ENCODE measurements around the gene BLMH. TPM values are rescaled to one million over a fixed set of nuclear protein-coding genes. Genes with fewer than 3 reads are reported as not detected.

The BLMH gene
- total and polyA plus RNA-seq, 2 donors (not counting 1 experiment from before 2014, with no cell fraction given): 23.0 to 26.1 TPM

- no peaks in the 10 kb centered on the region for H3K4me1 ChIP-seq (ENCODE audit: control insufficient read depth, extremely low read depth, insufficient read depth, low read length)
- H3K4me3 ChIP-seq (replicated peaks in 1 of 4; ENCODE audit: control extremely low read depth in 1 of 4, insufficient read depth in 1 of 4, low read depth in 3 of 4, low read length in 4 of 4): no peak overlapping the region
- H3K27ac ChIP-seq (ENCODE audit: insufficient read depth, low read length): no peak overlapping the region
- H4K20me1 ChIP-seq (ENCODE audit: control insufficient read depth, extremely low read depth, insufficient read depth, low read length): no peaks in the 10 kb centered on the region
- no peak overlapping the region for H2AFZ ChIP-seq (ENCODE audit: low read length)
- DNase-seq (ENCODE audit: low read depth in 2 of 2): no peak
- TF ChIP-seq CTCF (conservative IDR thresholded peaks at IDR 0.05 in 1 of 2, IDR thresholded peaks at IDR 0.05 in 1 of 2; ENCODE audit: low read depth in 1 of 2, low read length in 2 of 2) (no peak), EZH2 (IDR thresholded peaks at IDR 0.05; ENCODE audit: low read length, missing control alignments) (no peak)
- no peaks in the 10 kb centered on the region for H3K27me3 ChIP-seq (ENCODE audit: control insufficient read depth, insufficient read depth, low read length)
- no peak overlapping the region for H3K9ac ChIP-seq (ENCODE audit: insufficient read depth, low read length)
- no peak overlapping the region for H3K4me2 ChIP-seq (ENCODE audit: extremely low read depth, insufficient read depth, low read length)
- H3K79me2 ChIP-seq (ENCODE audit: control insufficient read depth, insufficient read depth, low read length): no peaks in the 10 kb centered on the region
- H3K9me3 ChIP-seq (ENCODE audit: control insufficient read depth, insufficient read depth, low read depth, low read length): no peaks in the 10 kb centered on the region
- H3K36me3 ChIP-seq (ENCODE audit: control insufficient read depth, insufficient read depth, low read length): no peaks in the 10 kb centered on the region
Observed at GRCh38 chr17:30200106-30200505, 91.6 kb downstream of the BLMH start.

- TF ChIP-seq CTCF (conservative IDR thresholded peaks at IDR 0.05 in 1 of 2, IDR thresholded peaks at IDR 0.05 in 1 of 2; ENCODE audit: low read depth in 1 of 2, low read length in 2 of 2) (no peak), EZH2 (IDR thresholded peaks at IDR 0.05; ENCODE audit: low read length, missing control alignments) (no peak)
- no peaks in the 10 kb centered on the region for H3K4me1 ChIP-seq (ENCODE audit: control insufficient read depth, extremely low read depth, insufficient read depth, low read length)
- no peaks in the 10 kb centered on the region for H3K27me3 ChIP-seq (ENCODE audit: control insufficient read depth, insufficient read depth, low read length)
- H3K9me3 ChIP-seq (ENCODE audit: control insufficient read depth, insufficient read depth, low read depth, low read length): no peaks in the 10 kb centered on the region
- no peaks in the 10 kb centered on the region for H3K36me3 ChIP-seq (ENCODE audit: control insufficient read depth, insufficient read depth, low read length)
- no peak for DNase-seq (ENCODE audit: low read depth in 2 of 2)
- H3K27ac ChIP-seq (ENCODE audit: insufficient read depth, low read length): no peak overlapping the region
- H2AFZ ChIP-seq (ENCODE audit: low read length): no peak overlapping the region
- no peaks in the 10 kb centered on the region for H4K20me1 ChIP-seq (ENCODE audit: control insufficient read depth, extremely low read depth, insufficient read depth, low read length)
- no peak overlapping the region for H3K4me3 ChIP-seq (replicated peaks in 1 of 4; ENCODE audit: control extremely low read depth in 1 of 4, insufficient read depth in 1 of 4, low read depth in 3 of 4, low read length in 4 of 4)
- H3K79me2 ChIP-seq (ENCODE audit: control insufficient read depth, insufficient read depth, low read length): no peaks in the 10 kb centered on the region
- no peak overlapping the region for H3K4me2 ChIP-seq (ENCODE audit: extremely low read depth, insufficient read depth, low read length)
- H3K9ac ChIP-seq (ENCODE audit: insufficient read depth, low read length): no peak overlapping the region
Observed at GRCh38 chr17:30199600-30199999, 92.1 kb downstream of the BLMH start.

Other genes with a start within 250 kb of the BLMH start
- 9.2 and 12.7 TPM in 2 replicates for gene NSRP1, start 175.1 kb downstream of the BLMH start, total RNA-seq
- 19.5 and 19.8 TPM in 2 replicates for gene NSRP1, start 175.1 kb downstream of the BLMH start, polyA plus RNA-seq
- gene SLC6A4, start 56.2 kb downstream of the BLMH start, total RNA-seq: under 0.01 TPM in 1 of 2 replicates, not detected in the other
- gene SLC6A4, start 56.2 kb downstream of the BLMH start, polyA plus RNA-seq: 0.02 TPM in 1 of 2 replicates, not detected in the other
- gene TMIGD1, start 42.1 kb upstream of the BLMH start, total RNA-seq: not detected in 2 replicates
- not detected in 2 replicates for gene TMIGD1, start 42.1 kb upstream of the BLMH start, polyA plus RNA-seq
- 192 and 220 TPM in 2 replicates for gene CPD, start 87.0 kb upstream of the BLMH start, total RNA-seq
- gene CPD, start 87.0 kb upstream of the BLMH start, polyA plus RNA-seq: 63.8 and 88.8 TPM in 2 replicates
- gene GOSR1, start 185.5 kb upstream of the BLMH start, total RNA-seq: 19.8 and 28.6 TPM in 2 replicates
- 44.5 and 44.7 TPM in 2 replicates for gene GOSR1, start 185.5 kb upstream of the BLMH start, polyA plus RNA-seq

All from fibroblast of lung (primary cell).